ENCODE results near the gene SLC49A4. TPM values are rescaled to one million over a fixed set of nuclear protein-coding genes. Genes with fewer than 3 reads are reported as not detected.
A peak's percentile ranks its signal among the peaks of the same experiment; 100 is the strongest.

The SLC49A4 gene
- total RNA-seq, 2 experiments from 2014 or later = 1.3 to 1.5 TPM

DNA sequence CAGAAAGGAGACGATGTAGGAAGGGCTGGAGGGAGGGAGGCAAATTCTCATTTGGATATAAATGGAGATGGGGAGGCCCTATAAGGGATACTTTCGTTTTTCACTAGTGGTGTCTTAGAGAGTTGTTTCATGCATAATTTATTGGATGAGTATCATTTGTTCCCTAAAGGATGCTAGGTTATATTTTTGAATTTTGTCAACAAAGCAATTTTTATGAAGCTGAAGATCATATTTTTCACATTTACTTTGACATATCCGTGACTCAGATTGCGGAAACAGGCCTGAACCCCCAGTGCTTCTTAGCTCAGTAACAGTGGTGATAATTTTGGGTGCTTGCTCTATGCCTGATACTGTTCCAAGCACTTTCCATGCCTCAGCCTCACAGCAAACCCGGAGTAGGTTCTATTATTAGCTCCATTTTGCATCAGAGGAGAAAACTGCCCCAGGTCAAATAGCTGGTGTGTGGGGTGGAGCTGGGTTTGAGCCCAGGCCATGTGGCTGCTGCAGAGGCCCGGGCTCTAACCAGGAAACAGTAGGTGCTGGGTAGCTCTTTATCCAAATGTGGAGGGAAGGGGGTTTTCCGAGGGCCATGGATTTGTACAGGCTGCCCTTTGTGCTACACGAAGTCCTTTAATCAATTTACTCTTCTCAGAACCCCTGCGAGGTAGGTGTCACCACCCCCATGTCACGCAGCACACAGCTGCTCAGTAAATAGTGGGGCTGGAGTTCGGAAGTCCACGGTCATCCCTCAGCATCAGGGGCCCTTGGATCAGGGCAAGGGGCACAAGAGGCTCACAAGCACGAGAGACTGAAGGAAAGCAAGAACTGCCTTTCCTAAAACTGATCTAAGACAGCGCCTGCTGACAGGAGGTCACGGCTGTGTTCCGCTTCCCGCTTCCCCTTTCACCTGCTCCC is 99.1 kb downstream of the SLC49A4 start:
- peaks cover 39% of the 10 kb centered on the region for H3K4me1 Mint-ChIP-seq (ENCODE audit: low read depth)
- H3K27me3 Mint-ChIP-seq (ENCODE audit: low read depth) = peaks cover 24% of the 10 kb centered on the region
- peak overlapping the region; percentile 23 for H3K27ac Mint-ChIP-seq
- CTCF ChIA-PET = no interaction called here
- no peaks in the 10 kb centered on the region for H3K36me3 Mint-ChIP-seq (ENCODE audit: low read depth)
- POLR2A ChIA-PET = no interaction called here
- no peak for ATAC-seq
- no peak overlapping the region for H3K4me3 Mint-ChIP-seq
- H3K9me3 Mint-ChIP-seq (ENCODE audit: insufficient read depth) = no peaks in the 10 kb centered on the region
- DNase-seq = no peak

DNA sequence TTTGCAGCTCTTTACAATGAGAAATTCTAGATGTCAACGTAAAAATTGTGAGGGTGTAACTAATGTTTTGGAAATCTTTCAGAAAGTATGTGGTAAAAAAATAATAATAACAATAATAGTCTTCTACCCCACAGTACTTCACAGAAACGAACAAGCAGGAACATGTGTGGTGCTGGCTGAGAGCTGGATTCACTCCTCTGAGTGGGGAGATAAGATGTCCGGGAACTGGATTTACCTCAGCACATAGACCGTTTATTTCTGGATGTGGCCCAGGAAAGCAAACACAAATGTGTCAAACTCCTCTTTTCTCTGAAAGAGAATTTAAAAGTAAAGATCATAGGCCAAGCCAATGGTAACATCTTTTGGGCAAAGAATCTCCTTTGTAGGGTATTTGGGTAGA is 103.4 kb downstream of the SLC49A4 start:
- ATAC-seq = no peak
- Mint-ChIP-seq H3K4me3 (no peak overlapping the region), H3K9me3 (ENCODE audit: insufficient read depth) (no peaks in the 10 kb centered on the region), H3K27ac (no peak overlapping the region), H3K4me1 (ENCODE audit: low read depth) (peaks cover 12% of the 10 kb centered on the region), H3K36me3 (ENCODE audit: low read depth) (no peaks in the 10 kb centered on the region), H3K27me3 (ENCODE audit: low read depth) (peaks cover 30% of the 10 kb centered on the region)
- CTCF ChIA-PET = no interaction called here
- DNase-seq = no peak
- POLR2A ChIA-PET = no interaction called here

DNA sequence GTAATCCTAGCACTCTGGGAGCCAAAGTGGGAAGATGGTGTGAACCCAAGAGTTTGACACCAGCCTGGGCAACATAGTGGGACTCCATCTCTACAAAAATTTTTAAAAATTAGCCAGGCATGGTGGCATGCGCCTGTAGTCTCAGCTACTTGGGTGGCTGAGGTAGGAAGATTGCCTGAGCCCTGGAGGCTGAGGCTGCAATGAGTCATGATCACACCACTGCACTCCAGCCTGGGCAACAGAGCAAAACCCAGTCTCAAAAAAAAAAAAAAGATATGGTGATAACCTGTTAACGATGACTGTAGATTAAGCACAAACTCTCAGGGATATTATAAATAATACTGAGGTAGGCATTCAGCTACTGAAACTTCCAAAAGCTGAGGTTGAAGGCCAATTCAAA is 107.5 kb downstream of the SLC49A4 start:
- Mint-ChIP-seq H3K27ac (no peak overlapping the region), H3K36me3 (ENCODE audit: low read depth) (no peaks in the 10 kb centered on the region), H3K27me3 (ENCODE audit: low read depth) (peaks cover 33% of the 10 kb centered on the region), H3K4me3 (no peak overlapping the region), H3K4me1 (ENCODE audit: low read depth) (no peaks in the 10 kb centered on the region), H3K9me3 (ENCODE audit: insufficient read depth) (peaks cover 7% of the 10 kb centered on the region)
- DNase-seq = no peak
- POLR2A ChIA-PET = interaction anchor here (0.6 kb wide), 1 partner anchor 65 kb away, joined by 8 read pairs; no protein-coding TSS in a partner anchor
- no peak for ATAC-seq
- CTCF ChIA-PET = no interaction called here

DNA sequence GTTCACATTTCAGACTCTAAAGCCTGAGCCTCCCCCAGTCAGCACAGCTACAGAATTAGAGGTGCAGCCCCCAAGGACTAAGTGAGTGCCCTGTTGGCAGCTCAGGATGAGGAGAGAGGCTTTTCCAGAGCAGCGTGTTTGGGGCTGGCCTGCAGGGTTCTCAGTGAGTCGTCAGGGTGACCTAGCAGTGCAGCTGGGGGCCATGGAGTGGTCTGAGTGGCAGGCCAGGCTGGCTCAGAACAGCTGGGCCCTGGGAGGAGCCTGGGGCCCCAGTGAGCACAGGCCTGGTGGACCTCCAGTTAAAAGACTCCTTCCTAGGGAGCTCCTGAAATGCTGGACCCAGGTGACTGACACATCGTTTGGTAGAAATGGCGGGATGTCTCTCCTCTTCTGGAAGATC is 108.3 kb downstream of the SLC49A4 start:
- ChIA-PET CTCF (no interaction called here), POLR2A (interaction anchor here (0.6 kb wide), 1 partner anchor 65 kb away, joined by 8 read pairs; no protein-coding TSS in a partner anchor)
- ATAC-seq (no peak), DNase-seq (no peak)
- H3K36me3 Mint-ChIP-seq (ENCODE audit: low read depth) = no peaks in the 10 kb centered on the region
- H3K27ac Mint-ChIP-seq = no peak overlapping the region
- no peaks in the 10 kb centered on the region for H3K4me1 Mint-ChIP-seq (ENCODE audit: low read depth)
- H3K27me3 Mint-ChIP-seq (ENCODE audit: low read depth) = peaks cover 33% of the 10 kb centered on the region
- no peak overlapping the region for H3K4me3 Mint-ChIP-seq
- H3K9me3 Mint-ChIP-seq (ENCODE audit: insufficient read depth) = peaks cover 7% of the 10 kb centered on the region

DNA sequence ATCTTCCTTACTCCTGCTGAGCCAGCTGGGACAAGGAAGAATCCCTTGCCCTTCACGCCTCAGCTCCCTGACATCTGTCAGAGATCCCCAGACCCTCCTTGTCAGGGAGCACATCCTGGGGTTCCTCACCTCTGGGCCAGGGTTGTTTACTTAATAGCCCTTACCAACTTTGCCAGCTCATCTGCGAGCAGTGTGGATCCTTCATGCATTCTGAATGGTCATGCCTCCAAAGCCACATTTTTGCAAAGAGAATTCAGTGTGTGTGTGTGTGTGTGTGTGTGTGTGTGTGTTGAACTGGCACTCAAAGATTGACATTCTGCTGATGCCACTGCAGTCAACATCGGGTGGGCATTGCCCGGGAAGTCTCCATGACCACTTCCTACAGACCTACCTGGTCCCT is 112.6 kb downstream of the SLC49A4 start:
- Mint-ChIP-seq H3K27me3 (ENCODE audit: low read depth) (peaks cover 27% of the 10 kb centered on the region), H3K4me3 (no peak overlapping the region), H3K27ac (no peak overlapping the region), H3K9me3 (ENCODE audit: insufficient read depth) (peaks cover 7% of the 10 kb centered on the region), H3K4me1 (ENCODE audit: low read depth) (no peaks in the 10 kb centered on the region), H3K36me3 (ENCODE audit: low read depth) (no peaks in the 10 kb centered on the region)
- ATAC-seq (no peak), DNase-seq (no peak)
- POLR2A ChIA-PET = interaction anchor here (0.6 kb wide), 1 partner anchor 9 kb away, joined by 3 read pairs; no protein-coding TSS in a partner anchor
- CTCF ChIA-PET = no interaction called here

DNA sequence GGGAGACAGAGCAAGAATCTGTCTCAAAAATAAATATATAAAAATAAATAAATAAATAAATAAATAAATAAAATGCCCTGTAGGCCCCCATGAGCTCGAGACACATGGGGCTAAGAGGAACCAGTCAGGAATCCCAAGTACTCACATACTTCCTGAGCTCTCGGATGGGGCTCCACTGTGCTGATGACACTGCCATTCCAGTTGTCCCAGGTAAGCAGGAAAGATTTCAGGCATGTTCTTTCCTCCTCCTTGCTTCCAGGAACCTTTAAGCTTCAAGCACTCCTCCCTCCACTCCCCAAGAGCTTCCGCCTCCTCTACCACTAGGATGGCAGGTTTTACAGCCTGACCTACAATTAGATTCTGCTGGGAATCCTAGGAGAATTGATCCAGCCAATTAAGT is 113.4 kb downstream of the SLC49A4 start:
- ATAC-seq = no peak
- DNase-seq = no peak
- Mint-ChIP-seq H3K9me3 (ENCODE audit: insufficient read depth) (peaks cover 7% of the 10 kb centered on the region), H3K36me3 (ENCODE audit: low read depth) (no peaks in the 10 kb centered on the region), H3K27me3 (ENCODE audit: low read depth) (peaks cover 24% of the 10 kb centered on the region), H3K4me1 (ENCODE audit: low read depth) (no peaks in the 10 kb centered on the region), H3K4me3 (no peak overlapping the region), H3K27ac (no peak overlapping the region)
- POLR2A ChIA-PET = no interaction called here
- CTCF ChIA-PET = no interaction called here

DNA sequence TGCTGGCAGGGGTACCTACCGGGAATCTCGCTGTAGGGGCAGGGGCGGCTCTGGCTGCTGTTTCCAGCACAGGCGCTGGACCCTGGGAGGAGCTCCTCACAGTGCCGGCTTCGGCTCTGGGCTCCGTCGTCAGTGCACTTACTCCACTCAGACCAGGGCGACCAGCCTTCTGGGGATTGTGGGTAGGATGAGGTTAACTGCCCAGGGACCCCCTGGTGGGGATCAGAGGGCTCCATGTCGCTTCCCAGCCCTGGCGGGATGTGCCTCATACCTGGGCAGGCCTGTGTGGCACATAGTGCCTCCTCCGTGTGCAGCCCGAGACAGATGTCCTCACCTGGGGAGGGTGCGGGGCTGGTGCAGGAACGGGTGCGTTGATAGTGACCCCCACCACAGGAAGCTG is 117.0 kb downstream of the SLC49A4 start:
- H3K27ac Mint-ChIP-seq = no peak overlapping the region
- peaks cover 18% of the 10 kb centered on the region for H3K27me3 Mint-ChIP-seq (ENCODE audit: low read depth)
- ChIA-PET POLR2A (no interaction called here), CTCF (no interaction called here)
- H3K4me3 Mint-ChIP-seq = no peak overlapping the region
- H3K36me3 Mint-ChIP-seq (ENCODE audit: low read depth) = no peaks in the 10 kb centered on the region
- peaks cover 9% of the 10 kb centered on the region for H3K4me1 Mint-ChIP-seq (ENCODE audit: low read depth)
- ATAC-seq (no peak), DNase-seq (no peak)
- H3K9me3 Mint-ChIP-seq (ENCODE audit: insufficient read depth) = no peaks in the 10 kb centered on the region

DNA sequence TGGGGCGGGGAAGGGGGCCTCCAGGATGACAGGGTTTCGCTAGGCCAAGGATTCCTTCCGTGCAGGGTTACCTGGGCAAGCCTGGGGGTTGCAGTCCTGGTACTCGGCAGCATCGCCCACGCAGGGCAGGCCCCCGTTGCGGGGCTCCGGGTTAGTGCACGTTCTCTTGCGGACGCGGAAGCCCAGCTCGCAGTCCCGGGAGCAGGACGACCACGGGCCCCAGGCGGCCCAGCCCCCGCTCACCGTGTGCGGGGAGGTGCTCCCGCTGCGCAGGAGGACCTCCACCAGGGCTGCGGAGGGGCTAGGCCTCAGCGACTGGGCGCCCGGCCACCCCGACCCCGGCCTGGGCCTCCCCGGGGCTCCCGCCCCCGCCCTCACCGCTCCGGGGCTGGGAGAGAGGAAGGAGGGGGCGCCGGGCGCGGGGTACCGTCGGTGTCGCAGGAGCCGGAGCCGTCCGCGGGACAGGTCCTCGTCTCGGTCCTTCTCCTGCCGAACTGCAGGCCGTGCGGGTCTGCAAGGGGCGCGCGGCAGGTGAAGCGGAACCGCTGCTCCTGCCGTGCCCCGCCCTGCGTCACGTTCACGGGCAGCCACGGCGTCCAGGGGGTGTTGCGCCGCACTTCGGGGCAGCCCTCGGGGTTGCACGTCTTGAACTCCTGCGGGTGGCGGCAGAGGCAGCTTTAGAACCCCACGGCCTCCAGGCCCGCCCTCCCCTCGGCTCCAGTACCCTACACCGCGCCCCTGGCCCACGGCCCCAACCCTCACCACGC is 118.1 kb downstream of the SLC49A4 start:
- H3K27ac Mint-ChIP-seq = no peak overlapping the region
- no peak for ATAC-seq
- CTCF ChIA-PET = no interaction called here

DNA sequence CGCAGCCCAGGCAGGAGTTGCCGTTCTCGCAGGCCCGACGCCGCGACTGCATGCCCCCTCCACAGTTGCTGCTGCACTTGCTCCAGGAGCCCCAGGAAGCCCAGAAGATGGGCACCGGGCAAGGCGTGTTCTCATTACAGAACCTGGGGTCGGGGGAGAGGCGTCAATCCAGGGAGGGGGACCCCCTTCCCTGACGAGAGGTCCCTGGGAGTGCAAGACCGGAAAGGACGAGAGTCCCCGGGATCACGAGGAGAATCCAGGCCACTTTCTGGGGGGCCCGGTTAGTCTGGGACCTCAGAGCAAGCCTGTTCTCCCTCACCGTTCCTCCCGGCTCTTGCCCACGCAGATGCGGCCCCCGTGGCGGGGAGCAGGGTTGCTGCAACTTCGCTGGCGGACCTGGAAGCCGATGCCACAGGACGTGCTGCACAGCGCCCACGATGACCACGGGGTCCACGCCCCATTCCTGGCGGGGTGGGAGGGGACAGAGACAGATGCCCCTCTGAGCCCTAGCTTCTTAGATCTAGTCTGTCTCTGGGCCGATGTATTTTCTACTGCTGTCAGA is 118.8 kb downstream of the SLC49A4 start:
- ChIA-PET CTCF (interaction anchor here (1.1 kb wide), 1 partner anchor 9 kb away, joined by 4 read pairs; no protein-coding TSS in a partner anchor), POLR2A (no interaction called here)
- peaks cover 21% of the 10 kb centered on the region for H3K27me3 Mint-ChIP-seq (ENCODE audit: low read depth)
- no peak overlapping the region for H3K4me3 Mint-ChIP-seq
- DNase-seq (no peak), ATAC-seq (no peak)
- no peaks in the 10 kb centered on the region for H3K9me3 Mint-ChIP-seq (ENCODE audit: insufficient read depth)
- H3K4me1 Mint-ChIP-seq (ENCODE audit: low read depth) = peaks cover 9% of the 10 kb centered on the region
- H3K36me3 Mint-ChIP-seq (ENCODE audit: low read depth) = no peaks in the 10 kb centered on the region
- H3K27ac Mint-ChIP-seq = no peak overlapping the region

More for the DNA sequence above, 118.1 kb downstream of the SLC49A4 start:
- Mint-ChIP-seq H3K4me1 (ENCODE audit: low read depth) (peaks cover 9% of the 10 kb centered on the region), H3K36me3 (ENCODE audit: low read depth) (no peaks in the 10 kb centered on the region), H3K4me3 (no peak overlapping the region), H3K27me3 (ENCODE audit: low read depth) (peaks cover 20% of the 10 kb centered on the region), H3K9me3 (ENCODE audit: insufficient read depth) (no peaks in the 10 kb centered on the region)
- DNase-seq = no peak
- POLR2A ChIA-PET = interaction anchor here (0.6 kb wide), 1 partner anchor 215 kb away, joined by 3 read pairs; no protein-coding TSS in a partner anchor

DNA sequence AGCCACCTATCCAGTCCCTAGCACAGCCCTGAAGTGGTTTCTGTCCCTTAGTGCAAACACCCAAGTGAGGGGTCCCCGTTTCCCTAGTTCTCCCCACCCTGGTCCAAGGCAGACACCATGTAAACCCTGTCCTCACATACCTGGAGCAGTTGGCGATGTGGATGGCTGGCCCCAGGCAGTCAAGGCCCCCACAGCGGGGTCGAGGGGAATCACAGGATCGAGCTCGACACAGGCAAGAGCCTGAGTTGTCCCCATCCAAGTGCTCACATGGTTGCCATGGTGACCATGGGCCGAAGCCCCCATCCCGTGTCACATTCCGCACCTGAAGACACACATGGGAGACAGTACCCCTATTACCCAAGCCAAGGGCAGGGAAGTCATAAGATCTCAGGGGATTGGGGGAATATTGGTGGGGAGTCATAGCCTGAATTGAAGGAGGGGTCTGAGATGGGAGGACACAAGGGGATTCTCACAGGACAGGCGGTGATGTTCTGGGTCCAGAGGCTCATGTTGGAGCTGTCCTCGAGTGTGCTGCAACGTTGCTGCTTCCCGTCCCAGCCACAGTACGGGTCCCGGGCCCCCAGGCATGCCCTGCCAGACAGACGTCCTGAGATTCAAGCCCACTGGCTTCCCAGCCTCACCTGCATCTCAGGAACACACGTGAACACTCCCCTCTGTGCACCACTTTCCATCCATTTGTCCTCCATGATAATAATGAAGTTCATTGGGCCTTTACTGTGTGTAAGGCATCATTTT is 120.6 kb downstream of the SLC49A4 start:
- DNase-seq = no peak
- Mint-ChIP-seq H3K27ac (no peak overlapping the region), H3K4me3 (no peak overlapping the region), H3K4me1 (ENCODE audit: low read depth) (peaks cover 9% of the 10 kb centered on the region), H3K36me3 (ENCODE audit: low read depth) (no peaks in the 10 kb centered on the region), H3K27me3 (ENCODE audit: low read depth) (peaks cover 31% of the 10 kb centered on the region), H3K9me3 (ENCODE audit: insufficient read depth) (no peaks in the 10 kb centered on the region)
- CTCF ChIA-PET = no interaction called here
- ATAC-seq = no peak
- POLR2A ChIA-PET = no interaction called here

DNA sequence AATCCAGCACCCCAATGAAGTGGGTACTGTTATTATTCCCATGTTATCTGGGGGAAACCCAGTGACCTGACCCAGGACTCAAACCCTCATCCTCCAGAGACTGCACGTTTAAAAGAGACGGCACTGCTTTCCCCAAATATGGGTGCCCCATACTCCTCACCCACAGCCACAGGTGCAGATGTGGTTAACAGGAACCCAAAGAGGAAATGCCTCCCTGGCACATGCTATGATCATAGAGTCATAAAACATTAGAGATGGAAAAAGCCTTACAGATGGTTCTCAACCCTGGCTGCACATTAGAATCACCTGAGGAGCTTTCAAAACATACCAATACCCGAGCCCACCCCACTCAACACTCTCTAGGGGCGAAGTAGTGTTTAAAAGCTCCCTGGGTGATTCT is 121.2 kb downstream of the SLC49A4 start:
- ATAC-seq = no peak
- Mint-ChIP-seq H3K4me1 (ENCODE audit: low read depth) (peaks cover 9% of the 10 kb centered on the region), H3K9me3 (ENCODE audit: insufficient read depth) (no peaks in the 10 kb centered on the region), H3K27ac (no peak overlapping the region), H3K27me3 (ENCODE audit: low read depth) (peaks cover 36% of the 10 kb centered on the region), H3K4me3 (no peak overlapping the region), H3K36me3 (ENCODE audit: low read depth) (no peaks in the 10 kb centered on the region)
- ChIA-PET POLR2A (interaction anchor here (0.7 kb wide), 1 partner anchor 9 kb away, joined by 3 read pairs; no protein-coding TSS in a partner anchor), CTCF (no interaction called here)
- DNase-seq = no peak

Measured in activated CD8-positive, alpha-beta T cell treated with anti-CD3 and anti-CD28 coated beads, Interleukin-2, amount 10 ng/mL, durations not matched to agents 7 days and 5 days (primary cell).